SK-N-SH treated with all-trans-retinoic acid at 6 μM for 48 hours (cell line): ENCODE measurements around the gene FLT4.

ENCODE experiments used
- ATAC-seq: fragments of 200-7000 bp; cut with Tn5 transposase; 3 replicates; pipeline ENCODE4 v1.9.1; 2020; ENCODE audit warnings: mild to moderate bottlenecking, moderate library complexity
- ARNTL ChIP-seq: fragments of 450-650 bp; formaldehyde crosslinking; IDR thresholded peaks from 2 replicates; pipeline ENCODE4 v1.5.0; 2020; ENCODE audit warnings: low read depth, mild to moderate bottlenecking, moderate library complexity, borderline replicate concordance
- CREB5 ChIP-seq: fragments of 250-450 bp; sonication (Bioruptor Pico); IDR thresholded peaks from 2 replicates; pipeline ENCODE4 v1.5.1; 2020; ENCODE audit warnings: low read depth, mild to moderate bottlenecking, moderate library complexity
- CSRNP3 ChIP-seq: fragments of 250-450 bp; sonication (Bioruptor Pico); IDR thresholded peaks from 2 replicates; pipeline ENCODE4 v1.5.1; 2021; ENCODE audit warnings: mild to moderate bottlenecking, moderate library complexity
- ESRRG ChIP-seq: fragments of 250-450 bp; sonication (Bioruptor Pico); IDR thresholded peaks from 2 replicates; pipeline ENCODE4 v1.6.1; 2021; ENCODE audit warnings: mild to moderate bottlenecking
- ISL1 ChIP-seq: fragments of 250-450 bp; sonication (Bioruptor Pico); IDR thresholded peaks from 2 replicates; pipeline ENCODE4 v2.1.2; 2022; ENCODE audit warnings: mild to moderate bottlenecking, moderate library complexity
- OSR1 ChIP-seq: fragments of 250-450 bp; sonication (Bioruptor Pico); IDR thresholded peaks from 2 replicates; pipeline ENCODE4 v1.8.0; 2022; ENCODE audit warnings: moderate library complexity, mild to moderate bottlenecking, inconsistent platforms
- POU6F1 ChIP-seq: fragments of 250-450 bp; sonication (Bioruptor Pico); IDR thresholded peaks from 2 replicates; pipeline ENCODE4 v1.8.0; 2021; ENCODE audit warnings: low read depth, mild to moderate bottlenecking, moderate library complexity, borderline replicate concordance
- PPARA ChIP-seq: fragments of 250-450 bp; sonication (Bioruptor Pico); IDR thresholded peaks from 2 replicates; pipeline ENCODE4 v1.5.0; 2020; ENCODE audit warnings: mild to moderate bottlenecking, borderline replicate concordance
- RARB ChIP-seq: fragments of 250-450 bp; sonication (Bioruptor Pico); IDR thresholded peaks from 2 replicates; pipeline ENCODE4 v1.8.0; 2021; ENCODE audit warnings: mild to moderate bottlenecking, moderate library complexity
- SNAI2 ChIP-seq: fragments of 250-450 bp; sonication (Bioruptor Pico); IDR thresholded peaks from 2 replicates; pipeline ENCODE4 v1.5.0; 2020; ENCODE audit warnings: mild to moderate bottlenecking, moderate library complexity
- TCF4 ChIP-seq: fragments of 250-450 bp; sonication (Bioruptor Pico); IDR thresholded peaks from 2 replicates; pipeline ENCODE4 v1.8.0; 2021; ENCODE audit warnings: mild to moderate bottlenecking, moderate library complexity, borderline replicate concordance
- TOX ChIP-seq: fragments of 250-450 bp; sonication (Bioruptor Pico); IDR thresholded peaks from 2 replicates; pipeline ENCODE4 v1.8.0; 2021; ENCODE audit warnings: mild to moderate bottlenecking, moderate library complexity, borderline replicate concordance
- ZC3H10 ChIP-seq: fragments of 250-450 bp; sonication (Bioruptor Pico); IDR thresholded peaks from 2 replicates; pipeline ENCODE4 v1.5.1; 2021; ENCODE audit warnings: mild to moderate bottlenecking, moderate library complexity
- ZFP3 ChIP-seq: fragments of 250-450 bp; sonication (Bioruptor Pico); IDR thresholded peaks from 2 replicates; pipeline ENCODE4 v1.5.0; 2020; ENCODE audit warnings: mild to moderate bottlenecking, moderate library complexity
- ZFP30 ChIP-seq: fragments of 450-650 bp; formaldehyde crosslinking; IDR thresholded peaks from 2 replicates; pipeline ENCODE4 v1.5.0; 2022; ENCODE audit warnings: mild to moderate bottlenecking, moderate library complexity
- ZNF565 ChIP-seq: fragments of 450-650 bp; formaldehyde crosslinking; conservative IDR thresholded peaks from 2 replicates; pipeline ENCODE4 v1.5.0; 2020; ENCODE audit warnings: low read depth, mild to moderate bottlenecking, moderate library complexity
- ZNF70 ChIP-seq: fragments of 450-650 bp; formaldehyde crosslinking; IDR thresholded peaks from 2 replicates; pipeline ENCODE4 v1.5.0; 2020; ENCODE audit warnings: mild to moderate bottlenecking, moderate library complexity
- ZNF8 ChIP-seq: fragments of 450-650 bp; formaldehyde crosslinking; IDR thresholded peaks from 2 replicates; pipeline ENCODE4 v1.5.0; 2020; ENCODE audit warnings: mild to moderate bottlenecking, moderate library complexity
- TF ChIP-seq, protein P1 (sequence below): fragments of 250-450 bp; sonication (Bioruptor Pico); IDR thresholded peaks from 2 replicates; pipeline ENCODE4 v1.5.0; 2020; ENCODE audit warnings: mild to moderate bottlenecking, moderate library complexity
- TF ChIP-seq, protein P2 (sequence below): fragments of 250-450 bp; sonication (Bioruptor Pico); IDR thresholded peaks from 2 replicates; pipeline ENCODE4 v1.8.0; 2020; ENCODE audit warnings: mild to moderate bottlenecking, moderate library complexity, borderline replicate concordance

Gene FLT4

DNA sequence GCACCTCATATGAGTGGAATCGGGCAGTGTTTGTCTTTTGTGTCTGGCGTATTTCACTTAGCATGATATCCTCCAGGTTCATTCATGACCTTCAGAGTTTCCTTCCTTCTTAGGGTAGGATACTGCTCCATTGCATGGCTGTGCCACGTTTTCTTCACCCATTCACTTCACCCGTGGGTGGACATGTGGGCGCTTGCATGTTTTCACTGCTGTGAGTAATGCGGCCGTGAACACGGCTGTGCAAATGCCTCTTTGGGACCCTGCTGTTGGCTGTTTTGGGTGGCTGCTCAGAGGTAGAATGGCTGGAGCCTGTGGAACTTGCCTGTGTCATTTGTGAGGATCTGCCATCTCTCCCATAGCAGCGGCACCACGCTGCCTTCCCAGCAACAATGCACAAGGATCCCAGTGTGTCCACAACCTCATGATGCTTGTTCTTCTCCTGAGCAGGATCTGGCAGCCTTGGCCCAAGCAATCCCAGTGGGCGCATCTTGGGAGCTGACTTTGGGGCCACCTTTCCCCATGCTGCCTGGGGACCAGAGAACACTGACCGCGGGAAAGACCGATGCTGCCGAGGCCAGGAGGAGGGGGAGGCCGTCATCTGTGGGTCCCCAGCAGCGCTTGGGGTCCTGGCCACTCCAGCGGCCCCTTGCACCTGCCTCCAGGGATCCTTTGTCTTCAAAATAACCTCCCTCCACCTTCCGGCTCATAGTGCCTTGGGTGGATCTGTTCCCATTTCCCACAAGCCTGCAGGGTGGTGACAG lies 55.8 kb downstream of the FLT4 start:
- TF ChIP-seq OSR1 (CRISPR knock-in tag), result no peak
- ATAC-seq, result no peak

- no peak for ATAC-seq
- no peak for TF ChIP-seq TOX (CRISPR knock-in tag)
- TF ChIP-seq ZNF70 (CRISPR knock-in tag), result no peak
- TF ChIP-seq ZFP30 (CRISPR knock-in tag), result no peak
- TF ChIP-seq, protein P1, sequence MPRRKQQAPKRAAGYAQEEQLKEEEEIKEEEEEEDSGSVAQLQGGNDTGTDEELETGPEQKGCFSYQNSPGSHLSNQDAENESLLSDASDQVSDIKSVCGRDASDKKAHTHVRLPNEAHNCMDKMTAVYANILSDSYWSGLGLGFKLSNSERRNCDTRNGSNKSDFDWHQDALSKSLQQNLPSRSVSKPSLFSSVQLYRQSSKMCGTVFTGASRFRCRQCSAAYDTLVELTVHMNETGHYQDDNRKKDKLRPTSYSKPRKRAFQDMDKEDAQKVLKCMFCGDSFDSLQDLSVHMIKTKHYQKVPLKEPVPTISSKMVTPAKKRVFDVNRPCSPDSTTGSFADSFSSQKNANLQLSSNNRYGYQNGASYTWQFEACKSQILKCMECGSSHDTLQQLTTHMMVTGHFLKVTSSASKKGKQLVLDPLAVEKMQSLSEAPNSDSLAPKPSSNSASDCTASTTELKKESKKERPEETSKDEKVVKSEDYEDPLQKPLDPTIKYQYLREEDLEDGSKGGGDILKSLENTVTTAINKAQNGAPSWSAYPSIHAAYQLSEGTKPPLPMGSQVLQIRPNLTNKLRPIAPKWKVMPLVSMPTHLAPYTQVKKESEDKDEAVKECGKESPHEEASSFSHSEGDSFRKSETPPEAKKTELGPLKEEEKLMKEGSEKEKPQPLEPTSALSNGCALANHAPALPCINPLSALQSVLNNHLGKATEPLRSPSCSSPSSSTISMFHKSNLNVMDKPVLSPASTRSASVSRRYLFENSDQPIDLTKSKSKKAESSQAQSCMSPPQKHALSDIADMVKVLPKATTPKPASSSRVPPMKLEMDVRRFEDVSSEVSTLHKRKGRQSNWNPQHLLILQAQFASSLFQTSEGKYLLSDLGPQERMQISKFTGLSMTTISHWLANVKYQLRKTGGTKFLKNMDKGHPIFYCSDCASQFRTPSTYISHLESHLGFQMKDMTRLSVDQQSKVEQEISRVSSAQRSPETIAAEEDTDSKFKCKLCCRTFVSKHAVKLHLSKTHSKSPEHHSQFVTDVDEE (CRISPR knock-in tag), result no peak
- no peak for TF ChIP-seq RARB (CRISPR knock-in tag)
- TF ChIP-seq ISL1 (CRISPR knock-in tag), result no peak
- no peak for TF ChIP-seq ZNF565 (CRISPR knock-in tag)
- TF ChIP-seq, all 23 proteins: peak for 0
Measured at GRCh38 chr5:180592176-180592575, 57.2 kb downstream of the FLT4 start.

DNA sequence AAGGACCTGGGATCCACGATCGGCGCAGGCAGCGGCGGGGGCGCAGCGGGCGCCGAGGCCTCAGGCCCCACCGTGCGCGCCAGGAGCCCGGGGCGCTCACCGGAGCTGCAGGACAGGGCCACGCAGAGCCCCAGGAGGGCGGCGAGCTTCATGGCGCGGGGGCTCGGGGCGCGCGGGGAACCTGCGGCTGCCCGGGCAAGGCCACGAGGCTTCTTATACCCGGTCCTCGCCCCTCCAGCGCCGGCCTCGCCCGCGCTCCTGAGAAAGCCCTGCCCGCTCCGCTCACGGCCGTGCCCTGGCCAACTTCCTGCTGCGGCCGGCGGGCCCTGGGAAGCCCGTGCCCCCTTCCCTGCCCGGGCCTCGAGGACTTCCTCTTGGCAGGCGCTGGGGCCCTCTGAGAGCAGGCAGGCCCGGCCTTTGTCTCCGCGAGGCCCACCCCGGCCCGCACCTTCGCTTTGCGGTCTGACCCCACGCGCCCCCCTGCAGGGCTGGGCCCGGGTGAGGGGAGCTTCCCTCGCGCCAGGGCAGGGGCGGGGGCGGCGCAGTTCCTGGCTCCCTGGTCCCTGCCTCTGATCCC lies 58.0 kb downstream of the FLT4 start, which contains the start of gene SCGB3A1:
Gene SCGB3A1 (minus strand): TSS at position 189 of the 577 bp plus-strand sequence. CDS start 37 bp downstream, at position 152.
- TF ChIP-seq ZC3H10 (CRISPR knock-in tag), result no peak
- no peak for TF ChIP-seq ZNF8 (CRISPR knock-in tag)
- no peak for TF ChIP-seq ESRRG (CRISPR knock-in tag)
- TF ChIP-seq PPARA (CRISPR knock-in tag), result no peak
- ATAC-seq, result no peak; the same call in 1 of the 3 replicates

GRCh38 chr5:180590543-180591310 lies 58.7 kb downstream of the FLT4 start:
- no peak for ATAC-seq
- no peak for TF ChIP-seq ZC3H10 (CRISPR knock-in tag)
- TF ChIP-seq, protein P1 (CRISPR knock-in tag), result no peak
- TF ChIP-seq, protein P2, sequence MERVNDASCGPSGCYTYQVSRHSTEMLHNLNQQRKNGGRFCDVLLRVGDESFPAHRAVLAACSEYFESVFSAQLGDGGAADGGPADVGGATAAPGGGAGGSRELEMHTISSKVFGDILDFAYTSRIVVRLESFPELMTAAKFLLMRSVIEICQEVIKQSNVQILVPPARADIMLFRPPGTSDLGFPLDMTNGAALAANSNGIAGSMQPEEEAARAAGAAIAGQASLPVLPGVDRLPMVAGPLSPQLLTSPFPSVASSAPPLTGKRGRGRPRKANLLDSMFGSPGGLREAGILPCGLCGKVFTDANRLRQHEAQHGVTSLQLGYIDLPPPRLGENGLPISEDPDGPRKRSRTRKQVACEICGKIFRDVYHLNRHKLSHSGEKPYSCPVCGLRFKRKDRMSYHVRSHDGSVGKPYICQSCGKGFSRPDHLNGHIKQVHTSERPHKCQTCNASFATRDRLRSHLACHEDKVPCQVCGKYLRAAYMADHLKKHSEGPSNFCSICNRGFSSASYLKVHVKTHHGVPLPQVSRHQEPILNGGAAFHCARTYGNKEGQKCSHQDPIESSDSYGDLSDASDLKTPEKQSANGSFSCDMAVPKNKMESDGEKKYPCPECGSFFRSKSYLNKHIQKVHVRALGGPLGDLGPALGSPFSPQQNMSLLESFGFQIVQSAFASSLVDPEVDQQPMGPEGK (CRISPR knock-in tag), result no peak
- no peak for TF ChIP-seq SNAI2 (CRISPR knock-in tag)
- TF ChIP-seq ESRRG (CRISPR knock-in tag), result no peak
- TF ChIP-seq PPARA (CRISPR knock-in tag), result no peak
- TF ChIP-seq POU6F1 (CRISPR knock-in tag), result no peak
- no peak for TF ChIP-seq ZNF70 (CRISPR knock-in tag)
- TF ChIP-seq CREB5 (CRISPR knock-in tag), result no peak
- TF ChIP-seq OSR1 (CRISPR knock-in tag), result no peak
- TF ChIP-seq ISL1 (CRISPR knock-in tag), result no peak
- no peak for TF ChIP-seq CSRNP3 (CRISPR knock-in tag)
- TF ChIP-seq ZFP3 (CRISPR knock-in tag), result no peak
- no peak for TF ChIP-seq ARNTL (CRISPR knock-in tag)
- no peak for TF ChIP-seq TCF4
- no peak for TF ChIP-seq ZNF565 (CRISPR knock-in tag)
- TF ChIP-seq, all 23 proteins: peak for 0
